Erythroblast (primary cell): ENCODE measurements around the gene WSB1.
A peak's percentile ranks its signal among the peaks of the same experiment; 100 is the strongest.
"Not testable (repeated sequence)": the region's sequence is repeated elsewhere in the genome, so short reads cannot be mapped to it uniquely, and the experiment has no call there.

Source experiments
- DNase-seq, 2 experiments: peaks; one replicate each; lab custom pipeline; 2025; lab: John Stamatoyannopoulos, UW
- GATA1 ChIP-seq: IDR thresholded peaks from 2 replicates; pipeline ENCODE4 v1.6.1; 2011; ENCODE audit warnings: low read depth, mild to moderate bottlenecking, control low read depth, low read length, moderate library complexity
- POLR2A ChIP-seq: IDR thresholded peaks from 2 replicates; pipeline ENCODE4 v1.6.1; 2011; ENCODE audit warnings: mild to moderate bottlenecking, low read length

The WSB1 gene

DNA sequence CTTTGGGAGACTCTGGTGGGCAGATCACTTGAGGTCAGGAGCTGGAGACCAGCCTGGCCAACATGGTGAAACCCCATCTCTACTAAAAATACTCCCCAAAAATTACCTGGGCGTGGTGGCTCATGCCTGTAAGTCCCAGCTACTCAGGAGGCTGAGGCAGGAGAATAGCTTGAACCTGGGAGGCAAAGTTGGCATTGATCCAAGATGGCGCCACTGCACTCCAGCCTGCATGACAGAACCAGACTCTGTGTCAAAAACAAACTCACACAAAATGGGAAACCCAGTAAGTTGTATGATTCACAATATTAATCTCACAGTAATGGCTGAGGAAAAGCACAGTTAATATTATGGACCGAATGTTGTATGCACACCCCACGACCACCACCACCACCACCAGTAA is 24.3 kb downstream of the WSB1 start:
- TF ChIP-seq POLR2A (no peak), GATA1 (no peak)

DNA sequence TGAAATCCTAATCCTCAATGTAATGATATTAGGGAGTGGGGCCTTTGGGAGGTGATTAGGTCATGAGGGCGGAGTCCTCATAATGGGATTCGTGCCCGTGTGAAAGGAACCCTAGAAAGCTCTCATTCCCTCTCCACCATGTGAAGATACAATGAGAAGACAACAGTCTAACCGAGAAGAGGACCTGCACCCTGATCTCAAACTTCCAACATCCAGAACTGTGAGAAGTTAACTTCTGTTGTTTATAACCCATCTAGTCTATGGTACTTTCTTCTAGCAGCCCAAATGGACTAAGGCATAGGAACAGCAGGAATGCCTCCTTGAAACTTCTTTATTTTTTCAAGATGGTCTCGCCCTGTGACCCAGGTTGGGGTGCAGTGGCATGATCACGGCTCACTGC is 24.7 kb downstream of the WSB1 start:
- TF ChIP-seq POLR2A = no peak
- TF ChIP-seq GATA1 = no peak
- DNase-seq = peak in 1 of 2 experiments; percentile 40

More for the DNA sequence above, 24.3 kb downstream of the WSB1 start:
- DNase-seq = peak; percentile 56 to 73

DNA sequence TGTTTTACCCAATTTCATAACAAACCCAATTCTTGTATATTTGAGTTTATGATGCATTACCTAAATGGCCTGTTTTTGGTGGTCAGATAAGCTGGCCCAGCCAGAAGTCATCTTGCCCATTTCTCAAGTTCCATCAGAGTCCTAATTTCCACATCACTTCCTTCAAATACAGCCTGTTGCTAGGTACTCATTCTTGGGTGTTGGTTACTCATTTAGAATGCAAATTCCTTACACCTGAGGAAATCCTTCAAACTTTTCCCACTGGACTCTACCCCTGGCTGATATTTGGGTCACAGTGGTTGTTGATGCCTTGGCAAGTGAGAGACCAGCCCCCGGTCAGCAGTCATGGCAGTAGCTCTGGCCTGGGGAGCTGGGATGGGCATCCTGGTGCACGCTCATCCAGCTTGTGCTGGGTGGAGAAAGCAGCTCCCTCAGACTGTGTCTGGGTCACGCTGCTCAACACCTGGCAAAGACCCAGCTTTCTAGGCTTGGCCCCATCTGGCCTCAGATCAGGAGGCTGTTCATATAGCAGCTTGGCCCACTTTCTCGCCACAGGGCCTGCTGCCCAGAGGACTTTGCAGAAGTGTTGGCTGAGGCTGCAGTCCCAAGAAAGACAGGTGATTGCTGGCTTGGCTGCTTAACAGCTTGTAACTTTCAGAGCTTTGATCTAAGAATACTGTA is 25.8 kb downstream of the WSB1 start:
- TF ChIP-seq POLR2A = no peak
- TF ChIP-seq GATA1 = no peak
- DNase-seq = peak; percentile 87 to 88

DNA sequence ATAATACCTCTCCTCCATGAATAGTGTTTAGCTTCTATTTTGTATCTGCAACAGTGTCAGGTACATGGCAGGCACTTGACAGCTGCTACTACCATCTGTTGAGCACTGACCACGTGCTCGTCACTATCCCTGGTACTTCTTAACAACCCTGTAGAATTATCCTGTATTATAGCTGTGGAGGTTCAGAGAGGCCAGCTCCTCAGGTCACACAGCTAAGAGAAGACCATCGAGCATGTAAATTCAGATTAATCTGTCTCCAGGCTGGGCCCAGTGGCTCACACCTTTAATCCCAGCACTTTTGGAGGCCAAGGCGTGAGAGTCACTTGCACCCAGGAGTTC is 26.3 kb downstream of the WSB1 start:
- TF ChIP-seq POLR2A (no peak), GATA1 (no peak)
- DNase-seq = no peak

DNA sequence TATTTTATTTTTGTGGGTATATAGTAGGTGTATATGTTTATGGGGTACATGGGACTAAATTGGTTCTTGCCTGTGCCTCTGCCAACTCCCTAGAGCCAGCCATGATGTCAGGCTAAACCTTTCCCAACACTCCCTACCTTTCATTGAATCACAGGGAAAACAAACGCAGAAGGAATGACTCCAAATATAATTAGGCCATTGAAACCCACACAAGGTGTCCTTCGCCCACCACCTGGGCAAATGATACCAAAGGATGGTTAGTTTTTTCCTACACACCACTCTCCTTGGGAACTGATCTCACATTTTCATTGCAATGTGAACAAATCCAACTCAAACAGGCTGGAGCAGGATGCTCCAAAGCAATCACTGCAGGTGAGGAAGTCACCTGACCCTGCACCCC is 27.5 kb downstream of the WSB1 start:
- DNase-seq = no peak

DNA sequence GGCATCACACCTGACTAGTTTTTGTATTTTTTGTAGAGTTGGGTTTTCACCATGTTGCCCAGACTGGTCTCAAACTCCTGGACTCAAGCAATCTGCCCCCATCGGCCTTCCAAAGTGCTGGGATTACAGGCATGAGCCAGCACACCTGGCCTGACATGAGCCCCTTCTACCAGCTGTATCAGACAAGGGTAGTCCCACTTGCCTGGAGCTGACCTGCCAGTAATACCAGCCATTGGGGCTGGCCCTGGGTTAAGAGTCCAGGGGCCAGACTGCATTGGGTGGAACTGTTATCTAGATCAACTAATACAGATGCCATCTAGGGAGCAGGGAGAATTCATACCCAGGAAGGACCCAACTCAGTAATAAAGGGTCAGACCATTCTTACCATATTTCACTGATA is 28.1 kb downstream of the WSB1 start:
- TF ChIP-seq POLR2A = no peak
- no peak for TF ChIP-seq GATA1
- DNase-seq = no peak

More for the DNA sequence above, 27.5 kb downstream of the WSB1 start:
- no peak for TF ChIP-seq GATA1
- no peak for TF ChIP-seq POLR2A

DNA sequence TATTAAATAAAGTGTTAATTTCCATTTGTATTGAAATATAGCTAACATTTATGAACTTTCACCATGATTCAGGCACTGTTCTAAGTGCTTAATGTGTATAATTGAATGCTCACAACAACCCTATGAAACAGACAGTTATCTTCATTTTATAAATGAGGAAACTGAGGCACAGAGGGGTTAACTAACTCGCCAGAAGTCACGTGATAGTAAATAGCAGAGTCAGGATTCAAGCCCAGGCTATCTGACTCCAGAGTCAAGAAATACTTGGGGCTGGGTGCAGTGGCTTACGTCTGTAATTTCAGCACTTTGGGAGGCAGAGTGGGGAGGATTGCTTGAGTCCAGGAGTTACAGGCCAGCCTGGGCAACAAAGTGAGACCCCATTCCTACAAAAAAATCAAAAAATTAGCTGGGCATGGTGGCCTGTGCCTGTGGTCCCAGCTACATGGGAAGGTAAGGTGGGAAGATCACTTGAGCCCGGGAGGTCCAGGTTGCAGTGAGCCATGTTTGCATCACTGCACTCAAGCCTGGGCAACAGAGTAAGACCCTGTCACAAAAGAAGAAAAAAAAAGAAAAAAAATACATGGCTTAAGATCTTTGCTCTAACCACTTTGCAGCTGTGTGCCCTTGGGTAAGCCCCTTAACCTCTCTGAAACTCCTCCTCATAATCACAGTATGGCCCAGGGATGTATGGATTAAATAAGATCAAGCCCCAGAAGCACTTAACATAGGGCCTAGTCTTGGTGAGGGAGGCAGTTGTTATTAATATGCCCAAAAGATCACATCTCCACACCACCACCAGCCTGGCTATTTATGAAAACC is 29.0 kb downstream of the WSB1 start:
- TF ChIP-seq POLR2A = no peak
- no peak for TF ChIP-seq GATA1
- DNase-seq = peak in 1 of 2 experiments; percentile 18

DNA sequence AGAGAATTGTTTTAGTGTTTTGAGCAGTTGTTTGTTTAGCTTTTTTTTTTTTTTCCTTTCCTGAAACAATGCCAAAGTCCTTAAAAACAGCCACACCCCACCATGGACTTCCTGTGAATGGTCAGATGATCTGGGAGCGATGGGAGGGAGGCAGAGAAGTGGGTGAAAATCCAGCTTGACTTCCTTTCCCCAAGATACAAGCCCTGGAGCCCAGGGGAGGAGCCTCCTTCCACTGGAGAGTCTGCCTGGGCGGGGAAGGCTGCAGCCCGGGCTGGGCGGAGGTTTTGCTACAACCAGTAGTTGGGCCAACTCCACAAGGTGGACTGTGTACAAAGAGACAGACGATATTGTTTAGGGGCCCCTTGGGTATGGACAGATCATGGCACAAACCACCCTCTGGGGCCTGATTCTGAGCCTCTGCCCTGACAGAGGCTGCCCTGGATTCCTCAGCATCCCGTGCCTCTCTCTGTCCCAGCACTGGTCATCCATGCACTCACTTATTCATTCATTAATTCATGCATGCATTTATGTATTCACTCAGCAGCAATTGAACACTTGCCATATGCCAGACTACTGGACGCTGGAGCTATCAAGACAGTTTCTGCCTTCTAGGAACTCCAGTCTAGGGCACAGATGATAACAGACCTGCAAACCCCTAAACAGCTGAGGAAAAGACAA is 29.8 kb downstream of the WSB1 start:
- DNase-seq = peak; percentile 53

DNA sequence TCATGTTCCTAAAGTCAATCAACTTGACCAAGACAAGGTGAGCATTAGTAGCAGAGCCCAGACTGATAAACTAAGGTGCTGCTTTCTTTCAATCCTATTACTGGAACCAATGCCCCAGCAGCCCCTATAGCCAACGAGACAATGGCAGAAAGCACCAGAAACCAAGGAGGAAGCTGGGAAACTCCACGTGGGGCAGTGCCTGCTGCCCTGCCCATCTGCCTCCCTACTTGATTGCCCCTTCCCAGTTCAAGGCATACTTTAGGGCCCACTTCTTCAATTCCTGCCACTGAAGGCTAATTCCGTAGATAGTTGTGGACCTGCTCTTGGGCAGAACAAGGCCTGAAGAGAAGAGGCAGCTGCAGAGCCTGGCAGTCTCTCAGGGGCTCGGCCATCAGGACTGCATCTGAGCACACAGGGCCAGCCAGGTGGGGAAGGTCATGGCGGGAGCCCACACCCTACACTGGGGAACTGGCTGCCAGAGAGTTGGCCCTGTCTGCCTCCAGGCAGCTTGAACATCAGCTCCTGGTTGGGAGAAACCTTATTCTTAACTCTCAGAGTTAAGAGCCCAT is 30.9 kb downstream of the WSB1 start:
- TF ChIP-seq GATA1 (no peak), POLR2A (no peak)
- no peak for DNase-seq

More for the DNA sequence above, 29.8 kb downstream of the WSB1 start:
- no peak for TF ChIP-seq GATA1
- TF ChIP-seq POLR2A = no peak

DNA sequence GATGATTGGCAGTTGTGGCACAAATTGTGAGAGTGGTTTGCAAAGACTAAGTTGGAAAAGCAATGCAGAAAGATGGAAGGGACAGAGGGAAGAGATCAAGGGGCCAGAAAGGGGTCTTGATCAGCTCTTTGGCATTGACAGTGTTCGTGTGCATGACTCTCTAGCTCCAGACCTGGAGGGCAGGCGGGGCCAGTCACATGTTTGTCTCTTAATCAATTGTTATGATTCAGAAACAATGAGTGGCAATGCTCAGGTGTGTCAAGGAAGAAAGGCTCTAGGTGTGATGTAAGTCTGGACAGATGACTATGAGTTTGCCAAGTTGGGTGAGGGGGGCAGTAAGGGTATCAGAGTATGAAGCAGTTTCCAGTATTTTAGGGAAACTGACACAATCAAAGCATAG is 32.1 kb downstream of the WSB1 start:
- TF ChIP-seq GATA1 (no peak), POLR2A (no peak)
- DNase-seq = no peak

DNA sequence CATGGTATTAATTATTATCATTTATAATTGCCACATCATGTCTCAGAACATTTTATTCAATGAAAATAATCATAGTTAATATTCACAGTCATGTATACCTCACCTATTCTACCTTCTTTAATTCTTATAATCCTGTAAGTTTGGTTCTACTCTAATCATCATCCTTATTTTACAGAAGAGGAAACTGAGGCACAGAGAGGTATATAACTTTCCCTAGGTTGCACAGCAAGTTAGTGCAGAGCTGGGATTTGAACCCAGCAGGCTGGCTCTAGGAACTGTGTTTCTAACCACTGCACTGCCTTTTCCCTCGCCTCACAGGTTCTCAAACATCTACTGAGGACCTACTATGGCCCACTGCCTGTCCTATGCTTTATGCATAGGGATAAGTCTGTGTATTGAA is 32.7 kb downstream of the WSB1 start:
- no peak for DNase-seq

DNA sequence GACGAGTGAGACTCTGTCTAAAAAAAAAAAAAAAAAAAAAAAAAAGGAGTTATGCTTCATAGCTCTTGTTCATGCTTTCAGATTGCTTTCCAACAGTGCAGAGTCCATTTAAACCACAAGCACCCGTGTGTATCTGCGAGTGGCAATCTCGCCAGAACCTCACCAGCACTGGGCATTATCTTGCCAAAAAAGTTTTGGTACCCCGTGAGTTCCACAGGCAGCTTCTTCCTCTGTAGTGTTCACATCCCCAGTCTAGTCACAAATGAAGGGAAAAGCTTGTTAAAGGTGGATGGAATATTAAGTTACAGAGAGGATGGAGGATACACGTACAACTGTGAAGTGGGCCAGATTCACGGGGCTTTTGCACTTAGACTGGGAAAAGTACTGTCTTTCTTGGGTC is 33.5 kb downstream of the WSB1 start:
- no peak for DNase-seq
- TF ChIP-seq POLR2A (no peak), GATA1 (no peak)

More for the DNA sequence above, 32.7 kb downstream of the WSB1 start:
- no peak for TF ChIP-seq POLR2A

DNA sequence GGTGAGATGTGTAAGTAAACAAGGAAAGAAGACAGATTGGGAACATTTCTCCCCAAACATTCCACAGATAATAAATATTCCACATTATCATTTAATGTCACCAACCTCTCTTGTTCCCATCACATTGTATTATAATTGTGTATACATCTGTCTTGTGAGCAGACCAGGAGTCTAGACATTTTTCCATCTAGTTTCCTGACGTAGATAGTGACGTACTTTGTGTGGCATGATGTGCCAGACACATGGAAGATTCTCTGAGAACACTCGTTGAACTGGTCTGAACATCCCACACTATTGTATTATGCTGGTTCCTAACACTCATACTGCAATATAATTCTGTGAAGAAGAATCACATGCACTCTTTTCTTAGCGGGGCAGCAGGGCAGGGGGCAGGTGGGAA is 34.0 kb downstream of the WSB1 start:
- no peak for DNase-seq
- TF ChIP-seq POLR2A (no peak), GATA1 (no peak)

DNA sequence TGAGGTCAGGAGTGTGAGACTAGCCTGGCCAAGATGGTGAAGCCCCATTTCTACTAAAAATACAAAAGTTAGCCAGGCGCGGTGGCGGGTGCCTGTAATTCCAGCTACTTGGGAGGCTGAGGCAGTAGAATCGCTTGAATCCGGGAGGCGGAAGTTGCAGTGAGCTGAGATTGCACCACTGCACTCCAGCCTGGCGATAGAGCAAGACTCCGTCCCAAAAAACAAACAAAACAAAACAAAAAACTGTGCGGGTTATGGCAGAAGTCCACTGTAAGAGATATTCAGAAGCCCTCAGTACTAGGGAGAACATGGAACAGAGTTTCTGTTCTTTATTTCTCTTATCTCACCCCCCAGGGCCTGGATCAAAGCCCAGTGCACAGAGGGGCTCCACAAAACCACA is 34.8 kb downstream of the WSB1 start:
- DNase-seq = not testable (repeated sequence)
